Measurements from ENCODE around the gene RNF224. TPM values are rescaled to one million over a fixed set of nuclear protein-coding genes. Genes with fewer than 3 reads are reported as not detected.

RNF224 gene
- total and polyA plus RNA-seq, 2 of the 13 experiments (the other 11 are each of a cell fraction or from before 2014, with no cell fraction given), result 0.09 TPM; not detected in 1

DNA sequence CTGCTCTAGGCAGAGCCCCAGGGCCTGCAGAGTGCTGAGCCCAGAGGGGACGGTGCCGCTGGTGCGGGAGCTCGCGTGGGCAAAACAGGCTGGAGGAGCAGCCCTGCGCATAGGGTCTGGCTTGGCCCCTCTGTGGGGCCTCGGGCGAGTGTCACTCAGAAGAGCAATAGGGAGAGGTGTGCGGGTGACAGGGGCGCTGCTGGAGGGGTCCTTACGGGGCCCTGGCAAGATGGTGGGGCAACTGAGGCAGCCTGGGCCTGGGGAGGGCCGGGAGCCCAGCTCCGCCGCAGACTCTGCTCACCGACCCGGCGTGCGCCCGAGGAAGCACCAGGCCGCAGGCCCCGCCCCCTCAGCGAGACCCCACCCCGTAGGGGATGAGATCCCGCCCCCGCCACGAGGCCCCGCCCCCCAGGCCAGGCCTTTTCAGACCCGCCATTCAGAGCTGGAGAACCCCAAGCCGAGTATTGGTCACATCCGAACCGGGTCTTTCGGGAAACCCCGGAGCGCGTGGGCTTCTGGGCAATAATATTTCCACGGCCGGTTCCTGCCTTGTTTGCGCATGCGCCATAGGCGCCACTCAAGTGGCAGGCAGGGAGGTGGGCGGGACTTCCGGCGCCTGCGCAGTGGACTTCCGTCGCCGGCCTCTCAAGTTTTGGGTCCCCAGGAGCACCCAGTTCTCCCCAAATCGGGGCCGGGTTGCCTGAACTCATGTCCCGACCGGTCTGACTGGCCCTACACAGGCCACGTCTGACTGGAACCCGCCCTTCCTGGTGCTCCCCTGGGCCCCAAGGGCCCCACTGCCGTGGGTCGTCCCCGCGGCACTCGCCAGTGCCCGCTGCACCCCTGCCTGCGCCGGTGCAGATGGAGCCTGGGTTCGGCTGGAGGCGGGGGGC lies 4.0 kb upstream of the RNF224 start (continued):
- TF ChIP-seq, protein P1, sequence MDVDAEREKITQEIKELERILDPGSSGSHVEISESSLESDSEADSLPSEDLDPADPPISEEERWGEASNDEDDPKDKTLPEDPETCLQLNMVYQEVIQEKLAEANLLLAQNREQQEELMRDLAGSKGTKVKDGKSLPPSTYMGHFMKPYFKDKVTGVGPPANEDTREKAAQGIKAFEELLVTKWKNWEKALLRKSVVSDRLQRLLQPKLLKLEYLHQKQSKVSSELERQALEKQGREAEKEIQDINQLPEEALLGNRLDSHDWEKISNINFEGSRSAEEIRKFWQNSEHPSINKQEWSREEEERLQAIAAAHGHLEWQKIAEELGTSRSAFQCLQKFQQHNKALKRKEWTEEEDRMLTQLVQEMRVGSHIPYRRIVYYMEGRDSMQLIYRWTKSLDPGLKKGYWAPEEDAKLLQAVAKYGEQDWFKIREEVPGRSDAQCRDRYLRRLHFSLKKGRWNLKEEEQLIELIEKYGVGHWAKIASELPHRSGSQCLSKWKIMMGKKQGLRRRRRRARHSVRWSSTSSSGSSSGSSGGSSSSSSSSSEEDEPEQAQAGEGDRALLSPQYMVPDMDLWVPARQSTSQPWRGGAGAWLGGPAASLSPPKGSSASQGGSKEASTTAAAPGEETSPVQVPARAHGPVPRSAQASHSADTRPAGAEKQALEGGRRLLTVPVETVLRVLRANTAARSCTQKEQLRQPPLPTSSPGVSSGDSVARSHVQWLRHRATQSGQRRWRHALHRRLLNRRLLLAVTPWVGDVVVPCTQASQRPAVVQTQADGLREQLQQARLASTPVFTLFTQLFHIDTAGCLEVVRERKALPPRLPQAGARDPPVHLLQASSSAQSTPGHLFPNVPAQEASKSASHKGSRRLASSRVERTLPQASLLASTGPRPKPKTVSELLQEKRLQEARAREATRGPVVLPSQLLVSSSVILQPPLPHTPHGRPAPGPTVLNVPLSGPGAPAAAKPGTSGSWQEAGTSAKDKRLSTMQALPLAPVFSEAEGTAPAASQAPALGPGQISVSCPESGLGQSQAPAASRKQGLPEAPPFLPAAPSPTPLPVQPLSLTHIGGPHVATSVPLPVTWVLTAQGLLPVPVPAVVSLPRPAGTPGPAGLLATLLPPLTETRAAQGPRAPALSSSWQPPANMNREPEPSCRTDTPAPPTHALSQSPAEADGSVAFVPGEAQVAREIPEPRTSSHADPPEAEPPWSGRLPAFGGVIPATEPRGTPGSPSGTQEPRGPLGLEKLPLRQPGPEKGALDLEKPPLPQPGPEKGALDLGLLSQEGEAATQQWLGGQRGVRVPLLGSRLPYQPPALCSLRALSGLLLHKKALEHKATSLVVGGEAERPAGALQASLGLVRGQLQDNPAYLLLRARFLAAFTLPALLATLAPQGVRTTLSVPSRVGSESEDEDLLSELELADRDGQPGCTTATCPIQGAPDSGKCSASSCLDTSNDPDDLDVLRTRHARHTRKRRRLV (CRISPR knock-in tag; IDR thresholded peaks at IDR 0.05), result no peak
- no peak for TF ChIP-seq ZNF331 (CRISPR knock-in tag; IDR thresholded peaks at IDR 0.05)
- no peak for TF ChIP-seq JUN (CRISPR knock-in tag; IDR thresholded peaks at IDR 0.05)
- TF ChIP-seq REXO4 (CRISPR knock-in tag; IDR thresholded peaks at IDR 0.05; ENCODE audit: borderline replicate concordance), result no peak
- TF ChIP-seq ZNF350 (CRISPR knock-in tag; IDR thresholded peaks at IDR 0.05; ENCODE audit: borderline replicate concordance, low read depth), result 0 out of 2 replicates have a peak, but pooled peaks have one; percentile 17
- TF ChIP-seq, protein P2, sequence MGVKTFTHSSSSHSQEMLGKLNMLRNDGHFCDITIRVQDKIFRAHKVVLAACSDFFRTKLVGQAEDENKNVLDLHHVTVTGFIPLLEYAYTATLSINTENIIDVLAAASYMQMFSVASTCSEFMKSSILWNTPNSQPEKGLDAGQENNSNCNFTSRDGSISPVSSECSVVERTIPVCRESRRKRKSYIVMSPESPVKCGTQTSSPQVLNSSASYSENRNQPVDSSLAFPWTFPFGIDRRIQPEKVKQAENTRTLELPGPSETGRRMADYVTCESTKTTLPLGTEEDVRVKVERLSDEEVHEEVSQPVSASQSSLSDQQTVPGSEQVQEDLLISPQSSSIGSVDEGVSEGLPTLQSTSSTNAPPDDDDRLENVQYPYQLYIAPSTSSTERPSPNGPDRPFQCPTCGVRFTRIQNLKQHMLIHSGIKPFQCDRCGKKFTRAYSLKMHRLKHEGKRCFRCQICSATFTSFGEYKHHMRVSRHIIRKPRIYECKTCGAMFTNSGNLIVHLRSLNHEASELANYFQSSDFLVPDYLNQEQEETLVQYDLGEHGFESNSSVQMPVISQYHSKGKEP (CRISPR knock-in tag; IDR thresholded peaks at IDR 0.05), result no peak
- TF ChIP-seq ZNF572 (CRISPR knock-in tag; IDR thresholded peaks at IDR 0.05), result no peak
- peak; percentile 91 for TF ChIP-seq AGO2 (optimal IDR thresholded peaks at IDR 0.05; ENCODE audit: low read depth, low read length)
- TF ChIP-seq, protein P3, sequence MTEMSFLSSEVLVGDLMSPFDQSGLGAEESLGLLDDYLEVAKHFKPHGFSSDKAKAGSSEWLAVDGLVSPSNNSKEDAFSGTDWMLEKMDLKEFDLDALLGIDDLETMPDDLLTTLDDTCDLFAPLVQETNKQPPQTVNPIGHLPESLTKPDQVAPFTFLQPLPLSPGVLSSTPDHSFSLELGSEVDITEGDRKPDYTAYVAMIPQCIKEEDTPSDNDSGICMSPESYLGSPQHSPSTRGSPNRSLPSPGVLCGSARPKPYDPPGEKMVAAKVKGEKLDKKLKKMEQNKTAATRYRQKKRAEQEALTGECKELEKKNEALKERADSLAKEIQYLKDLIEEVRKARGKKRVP (CRISPR knock-in tag; IDR thresholded peaks at IDR 0.05), result no peak
- TF ChIP-seq, protein P4, sequence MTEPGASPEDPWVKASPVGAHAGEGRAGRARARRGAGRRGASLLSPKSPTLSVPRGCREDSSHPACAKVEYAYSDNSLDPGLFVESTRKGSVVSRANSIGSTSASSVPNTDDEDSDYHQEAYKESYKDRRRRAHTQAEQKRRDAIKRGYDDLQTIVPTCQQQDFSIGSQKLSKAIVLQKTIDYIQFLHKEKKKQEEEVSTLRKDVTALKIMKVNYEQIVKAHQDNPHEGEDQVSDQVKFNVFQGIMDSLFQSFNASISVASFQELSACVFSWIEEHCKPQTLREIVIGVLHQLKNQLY (CRISPR knock-in tag; IDR thresholded peaks at IDR 0.05), result no peak
